Measurements from ENCODE around the gene METRNL. TPM values are rescaled to one million over a fixed set of nuclear protein-coding genes. Genes with fewer than 3 reads are reported as not detected.

METRNL gene
- total RNA-seq, 1 experiment from 2014 or later, result 21.0 TPM

DNA sequence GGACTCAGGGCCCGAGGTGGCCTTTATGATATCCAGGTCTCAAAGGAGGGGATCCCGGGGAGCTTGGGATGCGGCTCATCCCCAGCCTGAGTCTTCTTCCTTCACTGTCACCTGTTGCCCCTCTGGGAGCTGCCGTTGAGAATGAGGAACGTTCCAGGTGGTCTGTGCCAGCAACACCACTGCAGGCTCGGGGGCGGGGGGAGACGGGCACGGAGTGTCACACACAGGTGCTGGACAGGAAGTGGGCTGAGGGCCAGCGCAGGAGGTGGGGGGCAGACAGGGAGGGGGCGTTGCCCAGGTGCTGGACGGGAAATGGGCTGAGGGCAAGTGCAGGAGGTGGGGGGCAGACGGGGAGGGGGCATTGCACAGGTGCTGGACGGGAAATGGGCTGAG is 28.2 kb downstream of the METRNL start:
- intact Hi-C loops (cut with micrococcal nuclease; ENCODE audit: unreplicated experiment), result no loop called here
- ChIA-PET CTCF (no interaction called here), POLR2A (no interaction called here)
- ATAC-seq (no peak), DNase-seq (ENCODE audit: low read depth, low spot score) (no peak)
- Histone ChIP-seq H3K36me3 (ENCODE audit: control insufficient read depth, insufficient read depth, low read length) (no peaks in the 10 kb centered on the region), H3K9me3 (ENCODE audit: control insufficient read depth, insufficient read depth, low read depth, low read length) (no peaks in the 10 kb centered on the region), H3K27me3 (ENCODE audit: control insufficient read depth, insufficient read depth, low read length) (no peaks in the 10 kb centered on the region), H3K27ac (ENCODE audit: low read length) (no peak overlapping the region), H3K4me1 (ENCODE audit: control insufficient read depth, insufficient read depth, low read length) (peaks cover 21% of the 10 kb centered on the region), H3K4me3 (ENCODE audit: low read depth in 2 of 2, low read length in 2 of 2) (no peak overlapping the region)
- BruUV-seq (replicated peaks), result no TSS peak
- TF ChIP-seq, protein P1, sequence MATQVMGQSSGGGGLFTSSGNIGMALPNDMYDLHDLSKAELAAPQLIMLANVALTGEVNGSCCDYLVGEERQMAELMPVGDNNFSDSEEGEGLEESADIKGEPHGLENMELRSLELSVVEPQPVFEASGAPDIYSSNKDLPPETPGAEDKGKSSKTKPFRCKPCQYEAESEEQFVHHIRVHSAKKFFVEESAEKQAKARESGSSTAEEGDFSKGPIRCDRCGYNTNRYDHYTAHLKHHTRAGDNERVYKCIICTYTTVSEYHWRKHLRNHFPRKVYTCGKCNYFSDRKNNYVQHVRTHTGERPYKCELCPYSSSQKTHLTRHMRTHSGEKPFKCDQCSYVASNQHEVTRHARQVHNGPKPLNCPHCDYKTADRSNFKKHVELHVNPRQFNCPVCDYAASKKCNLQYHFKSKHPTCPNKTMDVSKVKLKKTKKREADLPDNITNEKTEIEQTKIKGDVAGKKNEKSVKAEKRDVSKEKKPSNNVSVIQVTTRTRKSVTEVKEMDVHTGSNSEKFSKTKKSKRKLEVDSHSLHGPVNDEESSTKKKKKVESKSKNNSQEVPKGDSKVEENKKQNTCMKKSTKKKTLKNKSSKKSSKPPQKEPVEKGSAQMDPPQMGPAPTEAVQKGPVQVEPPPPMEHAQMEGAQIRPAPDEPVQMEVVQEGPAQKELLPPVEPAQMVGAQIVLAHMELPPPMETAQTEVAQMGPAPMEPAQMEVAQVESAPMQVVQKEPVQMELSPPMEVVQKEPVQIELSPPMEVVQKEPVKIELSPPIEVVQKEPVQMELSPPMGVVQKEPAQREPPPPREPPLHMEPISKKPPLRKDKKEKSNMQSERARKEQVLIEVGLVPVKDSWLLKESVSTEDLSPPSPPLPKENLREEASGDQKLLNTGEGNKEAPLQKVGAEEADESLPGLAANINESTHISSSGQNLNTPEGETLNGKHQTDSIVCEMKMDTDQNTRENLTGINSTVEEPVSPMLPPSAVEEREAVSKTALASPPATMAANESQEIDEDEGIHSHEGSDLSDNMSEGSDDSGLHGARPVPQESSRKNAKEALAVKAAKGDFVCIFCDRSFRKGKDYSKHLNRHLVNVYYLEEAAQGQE (IDR thresholded peaks at IDR 0.05; ENCODE audit: insufficient read depth in 1 of 2, low read depth in 2 of 2, low read length in 1 of 2), result no peak
- TF ChIP-seq SIN3A (IDR thresholded peaks at IDR 0.05; ENCODE audit: borderline replicate concordance, insufficient read depth, low read depth, low read length) (no peak), POLR2AphosphoS5 (IDR thresholded peaks at IDR 0.05; ENCODE audit: low read depth, low read length) (no peak), TCF7L2 (IDR thresholded peaks at IDR 0.05; ENCODE audit: low read depth, low read length) (no peak)
- TF ChIP-seq, protein P2, sequence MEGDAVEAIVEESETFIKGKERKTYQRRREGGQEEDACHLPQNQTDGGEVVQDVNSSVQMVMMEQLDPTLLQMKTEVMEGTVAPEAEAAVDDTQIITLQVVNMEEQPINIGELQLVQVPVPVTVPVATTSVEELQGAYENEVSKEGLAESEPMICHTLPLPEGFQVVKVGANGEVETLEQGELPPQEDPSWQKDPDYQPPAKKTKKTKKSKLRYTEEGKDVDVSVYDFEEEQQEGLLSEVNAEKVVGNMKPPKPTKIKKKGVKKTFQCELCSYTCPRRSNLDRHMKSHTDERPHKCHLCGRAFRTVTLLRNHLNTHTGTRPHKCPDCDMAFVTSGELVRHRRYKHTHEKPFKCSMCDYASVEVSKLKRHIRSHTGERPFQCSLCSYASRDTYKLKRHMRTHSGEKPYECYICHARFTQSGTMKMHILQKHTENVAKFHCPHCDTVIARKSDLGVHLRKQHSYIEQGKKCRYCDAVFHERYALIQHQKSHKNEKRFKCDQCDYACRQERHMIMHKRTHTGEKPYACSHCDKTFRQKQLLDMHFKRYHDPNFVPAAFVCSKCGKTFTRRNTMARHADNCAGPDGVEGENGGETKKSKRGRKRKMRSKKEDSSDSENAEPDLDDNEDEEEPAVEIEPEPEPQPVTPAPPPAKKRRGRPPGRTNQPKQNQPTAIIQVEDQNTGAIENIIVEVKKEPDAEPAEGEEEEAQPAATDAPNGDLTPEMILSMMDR (IDR thresholded peaks at IDR 0.05), result no peak
- in situ Hi-C loops (cut with HindIII; ENCODE audit: low pct_unique_long_range_greater_than_20kb, low sequenced_read_pairs), result no loop called here

DNA sequence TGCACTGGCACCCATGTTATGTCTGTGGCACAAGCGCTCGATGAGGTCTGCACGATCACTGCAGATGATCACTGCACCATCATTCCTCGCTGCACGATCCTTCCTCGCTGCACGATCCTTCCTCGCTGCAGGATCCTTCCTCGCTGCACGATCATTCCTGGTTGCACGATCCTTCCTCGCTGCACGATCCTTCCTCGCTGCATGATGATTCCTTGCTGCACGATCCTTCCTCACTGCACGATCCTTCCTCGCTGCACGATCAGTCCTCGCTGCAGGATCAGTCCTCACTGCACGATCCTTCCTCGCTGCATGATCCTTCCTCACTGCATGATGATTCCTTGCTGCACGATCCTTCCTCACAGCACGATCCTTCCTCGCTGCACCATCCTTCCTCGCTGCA is 29.3 kb downstream of the METRNL start:
- DNase-seq (ENCODE audit: low read depth, low spot score), result no peak
- in situ Hi-C loops (cut with HindIII; ENCODE audit: low pct_unique_long_range_greater_than_20kb, low sequenced_read_pairs), result no loop called here
- CTCF ChIA-PET, result interaction anchor here (0.6 kb wide), 1 partner anchor 438 kb away, joined by 4 read pairs; no protein-coding TSS in a partner anchor

DNA sequence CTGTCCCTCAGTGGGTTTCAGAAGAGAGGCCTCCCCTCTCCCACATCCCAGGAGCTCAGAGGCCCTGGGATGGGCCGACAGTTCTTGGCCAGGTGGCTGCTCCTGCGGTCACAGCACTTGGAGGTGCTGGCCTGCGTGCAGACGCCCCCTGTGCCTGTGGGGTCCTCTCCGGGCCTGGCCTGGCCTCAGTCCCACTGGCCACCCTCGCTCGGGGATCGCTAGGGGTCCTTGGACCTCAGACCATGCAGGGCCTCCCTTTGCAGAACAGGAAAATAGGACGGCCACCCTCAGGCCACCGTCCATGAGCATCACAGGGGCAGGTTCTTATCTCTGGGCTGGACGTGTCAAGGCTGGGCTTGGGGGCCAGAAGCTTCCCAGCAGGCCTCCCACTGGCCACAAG is 30.0 kb downstream of the METRNL start:
- DNase-seq (ENCODE audit: low read depth, low spot score) (no peak), ATAC-seq (peak; percentile 15)
- Histone ChIP-seq H3K4me3 (ENCODE audit: low read depth in 2 of 2, low read length in 2 of 2) (no peak overlapping the region), H3K36me3 (ENCODE audit: control insufficient read depth, insufficient read depth, low read length) (no peaks in the 10 kb centered on the region), H3K4me1 (ENCODE audit: control insufficient read depth, insufficient read depth, low read length) (peaks cover 21% of the 10 kb centered on the region), H3K27me3 (ENCODE audit: control insufficient read depth, insufficient read depth, low read length) (no peaks in the 10 kb centered on the region), H3K9me3 (ENCODE audit: control insufficient read depth, insufficient read depth, low read depth, low read length) (no peaks in the 10 kb centered on the region), H3K27ac (ENCODE audit: low read length) (0 out of 2 replicates have a peak overlapping the region, but pooled peaks have one; percentile 12)
- ChIA-PET CTCF (interaction anchor here (0.6 kb wide), 1 partner anchor 439 kb away, joined by 4 read pairs; no protein-coding TSS in a partner anchor), POLR2A (interaction anchor here (0.6 kb wide), 1 partner anchor 13 kb away, joined by 6 read pairs; no protein-coding TSS in a partner anchor)
- TF ChIP-seq POLR2AphosphoS5 (IDR thresholded peaks at IDR 0.05; ENCODE audit: low read depth, low read length), result no peak
- no peak for TF ChIP-seq TCF7L2 (IDR thresholded peaks at IDR 0.05; ENCODE audit: low read depth, low read length)
- TF ChIP-seq SIN3A (IDR thresholded peaks at IDR 0.05; ENCODE audit: borderline replicate concordance, insufficient read depth, low read depth, low read length), result no peak
- TF ChIP-seq, protein P1 (IDR thresholded peaks at IDR 0.05; ENCODE audit: insufficient read depth in 1 of 2, low read depth in 2 of 2, low read length in 1 of 2), result no peak
- TF ChIP-seq, protein P2 (IDR thresholded peaks at IDR 0.05), result no peak
- intact Hi-C loops (cut with micrococcal nuclease; ENCODE audit: unreplicated experiment) (no loop called here), in situ Hi-C loops (cut with HindIII; ENCODE audit: low pct_unique_long_range_greater_than_20kb, low sequenced_read_pairs) (no loop called here)
- BruUV-seq (replicated peaks), result no TSS peak

More for the DNA sequence above, 29.3 kb downstream of the METRNL start:
- TF ChIP-seq POLR2AphosphoS5 (IDR thresholded peaks at IDR 0.05; ENCODE audit: low read depth, low read length) (no peak), TCF7L2 (IDR thresholded peaks at IDR 0.05; ENCODE audit: low read depth, low read length) (no peak), SIN3A (IDR thresholded peaks at IDR 0.05; ENCODE audit: borderline replicate concordance, insufficient read depth, low read depth, low read length) (no peak)
- intact Hi-C loops (cut with micrococcal nuclease; ENCODE audit: unreplicated experiment), result no loop called here
- POLR2A ChIA-PET, result interaction anchor here (0.6 kb wide), 1 partner anchor 14 kb away, joined by 6 read pairs; no protein-coding TSS in a partner anchor
- no peaks in the 10 kb centered on the region for H3K27me3 ChIP-seq (ENCODE audit: control insufficient read depth, insufficient read depth, low read length)
- BruUV-seq (replicated peaks), result no TSS peak
- H3K36me3 ChIP-seq (ENCODE audit: control insufficient read depth, insufficient read depth, low read length), result no peaks in the 10 kb centered on the region
- no peak overlapping the region for H3K4me3 ChIP-seq (ENCODE audit: low read depth in 2 of 2, low read length in 2 of 2)
- no peaks in the 10 kb centered on the region for H3K9me3 ChIP-seq (ENCODE audit: control insufficient read depth, insufficient read depth, low read depth, low read length)
- ATAC-seq, result no peak
- H3K27ac ChIP-seq (ENCODE audit: low read length), result no peak overlapping the region
- H3K4me1 ChIP-seq (ENCODE audit: control insufficient read depth, insufficient read depth, low read length), result peaks cover 21% of the 10 kb centered on the region

Measured in Panc1 (cell line).